ENCODE results near the gene SPSB1. TPM values are rescaled to one million over a fixed set of nuclear protein-coding genes. Genes with fewer than 3 reads are reported as not detected.

The SPSB1 gene
- total RNA-seq, 6 experiments from 2014 or later, result 5.9 to 10.4 (median 8.6) TPM

GRCh38 chr1:9315411-9316079, 22.9 kb downstream of the SPSB1 start:
- H3K4me1 Mint-ChIP-seq (ENCODE audit: low read depth), result peaks cover 31% of the 10 kb centered on the region
- H3K27me3 Mint-ChIP-seq (ENCODE audit: insufficient read depth), result no peaks in the 10 kb centered on the region
- no peaks in the 10 kb centered on the region for H3K36me3 Mint-ChIP-seq (ENCODE audit: low read depth)
- H3K27ac Mint-ChIP-seq, result peak overlapping the region; percentile 93
- no peak for TF ChIP-seq CTCF (IDR thresholded peaks at IDR 0.05)
- peak overlapping the region; percentile 46; the same call in 1 of the 2 replicates for H3K4me3 Mint-ChIP-seq
- DNase-seq, result peak; percentile 63
- H3K9me3 Mint-ChIP-seq, result no peaks in the 10 kb centered on the region

- peak overlapping the region; percentile 93 for H3K27ac Mint-ChIP-seq
- H3K27me3 Mint-ChIP-seq (ENCODE audit: insufficient read depth), result no peaks in the 10 kb centered on the region
- peaks cover 31% of the 10 kb centered on the region for H3K4me1 Mint-ChIP-seq (ENCODE audit: low read depth)
- DNase-seq, result no peak
- no peak for TF ChIP-seq CTCF (IDR thresholded peaks at IDR 0.05)
- H3K9me3 Mint-ChIP-seq, result no peaks in the 10 kb centered on the region
- H3K4me3 Mint-ChIP-seq, result no peak overlapping the region; the same call in 1 of the 2 replicates
- H3K36me3 Mint-ChIP-seq (ENCODE audit: low read depth), result no peaks in the 10 kb centered on the region
These were observed 23.4 kb downstream of the SPSB1 start for GRCh38 chr1:9316080-9316444.

- no peak overlapping the region for H3K4me3 Mint-ChIP-seq
- H3K9me3 Mint-ChIP-seq, result no peaks in the 10 kb centered on the region
- H3K36me3 Mint-ChIP-seq (ENCODE audit: low read depth), result no peaks in the 10 kb centered on the region
- DNase-seq, result no peak
- H3K27ac Mint-ChIP-seq, result peak overlapping the region; percentile 93; the same call in 1 of the 2 replicates
- TF ChIP-seq CTCF (IDR thresholded peaks at IDR 0.05), result no peak
- no peaks in the 10 kb centered on the region for H3K27me3 Mint-ChIP-seq (ENCODE audit: insufficient read depth)
- peaks cover 34% of the 10 kb centered on the region for H3K4me1 Mint-ChIP-seq (ENCODE audit: low read depth)
These were observed 23.8 kb downstream of the SPSB1 start for GRCh38 chr1:9316512-9316911.

GRCh38 chr1:9317072-9317471, 24.4 kb downstream of the SPSB1 start:
- no peak for TF ChIP-seq CTCF (IDR thresholded peaks at IDR 0.05)
- peaks cover 37% of the 10 kb centered on the region for H3K4me1 Mint-ChIP-seq (ENCODE audit: low read depth)
- H3K27me3 Mint-ChIP-seq (ENCODE audit: insufficient read depth), result no peaks in the 10 kb centered on the region
- H3K4me3 Mint-ChIP-seq, result no peak overlapping the region
- no peaks in the 10 kb centered on the region for H3K36me3 Mint-ChIP-seq (ENCODE audit: low read depth)
- H3K27ac Mint-ChIP-seq, result peak overlapping the region; percentile 66
- DNase-seq, result no peak
- H3K9me3 Mint-ChIP-seq, result no peaks in the 10 kb centered on the region

- Mint-ChIP-seq H3K27ac (peak overlapping the region; percentile 66; the same call in 1 of the 2 replicates), H3K9me3 (no peaks in the 10 kb centered on the region), H3K36me3 (ENCODE audit: low read depth) (no peaks in the 10 kb centered on the region)
These were observed 25.1 kb downstream of the SPSB1 start for GRCh38 chr1:9317591-9318417.

More at GRCh38 chr1:9317591-9318417, 25.1 kb downstream of the SPSB1 start:
- no peak for TF ChIP-seq CTCF (IDR thresholded peaks at IDR 0.05)
- peak; percentile 30 for DNase-seq
- no peak overlapping the region for H3K4me3 Mint-ChIP-seq
- H3K4me1 Mint-ChIP-seq (ENCODE audit: low read depth), result peaks cover 37% of the 10 kb centered on the region
- H3K27me3 Mint-ChIP-seq (ENCODE audit: insufficient read depth), result no peaks in the 10 kb centered on the region

Data from HFFc6 (cell line).